Activated effector memory CD4-positive, alpha-beta T cell treated with Interleukin-2 at 50 U/mL for 16 hours (primary cell): ENCODE data around the gene P3H2.
"Not testable (repeated sequence)": the region's sequence is repeated elsewhere in the genome, so short reads cannot be mapped to it uniquely, and the experiment has no call there.

Experiments used
- DNase-seq: peaks from one replicate; pipeline ENCODE4 v3.0.0-alpha.2; 2020

P3H2 gene

GRCh38 chr3:190120269-190121060 is at the start of gene P3H2:
Gene P3H2 (minus strand): TSS chr3:190120897. CDS start chr3:190120731, 166 bp downstream.
- DNase-seq: no peak

GRCh38 chr3:190169877-190170276 is 49.2 kb upstream of the P3H2 start:
- DNase-seq: no peak

GRCh38 chr3:190169243-190169642 is 48.5 kb upstream of the P3H2 start:
- DNase-seq: no peak

GRCh38 chr3:190167936-190168680 is 47.4 kb upstream of the P3H2 start:
- DNase-seq: no peak

DNA sequence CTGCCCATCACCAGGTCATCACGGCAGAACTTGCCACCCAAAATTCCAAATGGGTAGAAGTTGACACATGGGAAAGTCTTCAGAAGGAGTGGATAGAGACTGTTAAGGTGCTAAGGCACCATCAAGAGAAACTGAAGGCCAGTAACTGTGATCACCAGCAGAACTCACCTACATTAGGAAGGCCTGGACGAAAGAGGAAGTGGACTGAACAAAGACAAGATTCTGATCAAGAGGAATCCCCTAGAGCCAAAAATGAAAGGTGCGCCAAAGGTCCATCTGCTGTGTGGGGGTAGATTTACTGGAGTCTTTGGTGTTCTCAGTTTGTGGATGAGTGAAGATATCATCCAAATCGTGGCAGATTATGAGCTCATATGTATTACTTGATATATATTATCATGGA is 46.3 kb upstream of the P3H2 start:
- DNase-seq: no peak

- DNase-seq: no peak
Measured at GRCh38 chr3:190165253-190165652, 44.6 kb upstream of the P3H2 start.

GRCh38 chr3:190162013-190162412 is 41.3 kb upstream of the P3H2 start:
- DNase-seq: not testable (repeated sequence)

DNA sequence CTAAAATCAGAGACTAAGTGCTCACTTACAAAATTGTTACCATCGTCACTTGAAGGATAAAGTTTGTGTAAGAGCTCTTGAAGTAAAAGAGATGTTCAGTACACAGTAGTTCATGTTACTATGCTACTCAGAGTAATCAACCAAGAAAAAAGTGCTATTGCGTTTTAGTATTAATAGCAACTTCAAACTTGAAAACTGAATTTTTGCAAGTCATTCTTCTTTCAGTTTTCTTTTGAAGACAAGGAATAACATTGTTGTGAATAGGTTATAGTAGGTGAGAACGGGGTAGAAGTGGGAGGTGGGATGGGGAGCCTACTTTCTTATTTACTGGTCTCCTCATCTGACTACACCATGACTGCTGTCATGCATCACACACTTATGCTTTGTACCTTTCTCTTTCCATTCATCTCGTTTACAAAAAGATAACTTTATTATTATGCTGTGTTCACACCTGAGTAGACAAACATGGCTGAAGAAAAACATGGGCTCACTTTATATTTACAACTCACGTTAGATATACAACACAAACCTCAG is 39.3 kb upstream of the P3H2 start:
- no peak for DNase-seq

DNA sequence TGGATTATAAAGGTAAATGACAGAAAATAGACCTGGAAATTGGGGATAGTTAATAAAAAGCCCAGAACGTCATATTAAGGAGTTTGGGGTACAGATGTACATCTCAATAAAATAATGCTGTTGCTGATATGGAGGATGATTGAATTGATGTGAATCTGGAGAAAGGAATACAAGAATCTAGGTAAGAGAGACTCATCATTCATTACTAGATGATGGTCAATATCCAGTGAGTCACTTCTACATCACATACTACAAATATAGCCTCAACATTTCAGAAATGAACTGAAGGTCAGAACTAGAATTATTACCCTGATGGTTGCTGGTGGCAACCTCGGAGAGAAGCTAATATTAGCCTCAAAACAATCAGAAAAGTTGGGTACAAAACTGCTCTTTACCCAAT is 37.6 kb upstream of the P3H2 start:
- no peak for DNase-seq

DNA sequence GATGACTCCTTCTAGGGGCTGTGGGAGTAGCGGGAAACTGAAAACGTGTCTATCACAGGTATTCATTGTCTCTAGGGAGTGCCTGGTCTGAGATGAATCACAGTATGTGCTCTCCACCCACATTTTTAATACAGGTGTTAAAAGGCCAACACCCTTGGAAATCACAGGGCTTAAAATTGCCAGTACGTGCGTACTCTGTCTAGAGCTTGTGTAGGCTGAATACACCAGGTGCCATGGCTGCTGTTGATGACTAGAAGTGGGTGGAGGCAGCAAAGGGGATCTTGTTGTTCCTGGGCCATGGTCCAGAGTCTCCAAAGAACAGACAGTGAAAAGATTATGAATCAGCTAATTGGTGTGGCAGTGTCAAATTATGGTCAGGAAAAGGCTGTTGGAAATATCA is 35.1 kb upstream of the P3H2 start:
- no peak for DNase-seq

DNA sequence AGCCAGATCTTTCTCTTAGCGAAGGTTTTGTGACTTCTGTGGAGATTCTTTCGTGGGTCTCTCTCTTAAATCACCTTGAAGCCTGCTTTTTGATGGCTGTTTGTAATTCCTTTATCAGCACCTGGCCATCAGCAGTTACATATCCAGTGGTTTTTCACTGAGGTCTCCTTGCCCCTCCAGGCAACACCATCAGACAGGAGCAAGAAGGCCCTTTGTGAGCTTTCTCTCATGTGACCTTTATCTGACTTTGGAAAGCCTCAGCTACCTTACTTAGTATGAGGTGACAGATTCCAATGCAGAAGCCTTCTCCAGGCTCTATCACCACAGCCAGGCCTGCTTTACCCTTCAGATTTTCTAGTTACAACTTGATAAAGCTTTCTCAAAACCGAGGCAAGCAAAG is 30.0 kb upstream of the P3H2 start:
- DNase-seq: no peak

GRCh38 chr3:190149830-190150619 is 29.3 kb upstream of the P3H2 start:
- DNase-seq: not testable (repeated sequence)

GRCh38 chr3:190144793-190145192 is 24.1 kb upstream of the P3H2 start:
- DNase-seq: not testable (repeated sequence)

- no peak for DNase-seq
Measured at GRCh38 chr3:190142041-190142440, 21.3 kb upstream of the P3H2 start.

DNA sequence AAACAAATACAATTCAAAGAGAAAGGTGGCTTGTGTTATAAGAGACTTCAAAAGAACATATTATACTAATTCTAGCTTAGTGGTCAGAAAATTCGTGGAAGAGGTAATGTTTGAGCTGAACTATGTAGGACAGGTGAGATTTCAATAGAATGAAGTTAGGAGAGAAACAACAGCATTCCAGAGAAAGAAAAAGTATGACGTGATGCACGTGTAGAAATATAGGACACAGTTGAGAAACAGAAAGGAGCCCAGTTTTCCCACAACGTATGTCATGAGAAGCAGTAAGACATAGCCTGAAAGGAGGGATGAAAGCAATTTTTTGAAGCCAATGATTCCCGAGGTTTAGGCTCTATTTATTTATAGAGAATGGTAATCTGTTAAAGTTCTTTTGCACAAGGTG is 18.7 kb upstream of the P3H2 start:
- no peak for DNase-seq

DNA sequence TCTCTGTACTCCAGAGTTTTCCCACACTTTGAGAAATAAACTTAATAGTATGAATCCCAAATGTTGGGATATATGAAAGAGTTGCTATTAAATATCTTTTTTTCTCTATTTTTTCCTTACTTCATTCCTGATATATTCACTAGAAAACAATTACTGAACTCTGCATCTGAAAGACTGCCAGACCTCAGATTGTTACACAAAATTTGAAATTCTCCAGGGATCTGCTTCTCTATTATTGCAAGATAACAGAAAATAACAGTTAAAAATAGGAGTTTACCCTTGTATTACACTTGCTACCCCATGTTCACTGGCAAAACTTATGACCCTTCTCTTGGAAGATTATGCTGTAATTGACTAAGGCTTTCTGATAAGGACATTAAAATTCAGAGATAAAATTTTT is 11.7 kb upstream of the P3H2 start:
- DNase-seq: no peak

DNA sequence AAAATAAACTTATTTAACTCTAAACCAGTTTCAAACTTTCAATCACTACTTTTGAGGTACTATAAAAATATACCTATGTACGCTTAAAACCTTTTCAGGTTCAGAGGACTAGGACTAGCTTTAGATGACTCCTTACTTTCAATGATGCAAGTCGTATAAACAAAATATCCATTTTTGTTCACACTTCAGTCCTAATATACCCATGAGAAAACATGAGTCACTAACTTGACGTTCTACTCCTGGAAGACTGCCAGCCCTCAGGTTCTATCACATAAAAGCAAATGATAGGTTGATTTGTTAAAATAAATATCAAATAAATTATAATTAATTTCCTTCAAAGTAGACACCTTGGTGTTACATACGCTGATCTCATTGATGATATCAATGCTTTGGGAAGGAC is 10.6 kb upstream of the P3H2 start:
- DNase-seq: no peak

GRCh38 chr3:190130696-190131095 is 10.0 kb upstream of the P3H2 start:
- DNase-seq: no peak

DNA sequence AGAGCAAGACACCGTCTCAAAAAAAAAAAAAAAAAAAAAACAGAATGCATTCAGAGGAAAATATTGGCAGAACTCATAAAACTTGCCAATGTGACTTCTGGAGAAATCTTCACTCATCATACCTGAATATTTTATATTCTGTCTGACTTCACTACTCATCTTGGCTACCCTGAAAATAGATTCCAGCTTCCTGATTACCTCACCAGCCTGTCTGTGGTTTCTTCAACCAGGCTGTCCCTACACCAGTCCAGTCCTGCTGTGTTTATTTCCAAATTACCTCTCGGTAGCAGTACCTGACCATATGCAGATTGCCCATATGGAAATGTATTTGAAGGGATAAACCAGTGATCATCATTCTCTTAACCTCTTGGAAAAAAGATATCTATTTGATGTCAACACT is 9.3 kb upstream of the P3H2 start:
- no peak for DNase-seq

GRCh38 chr3:190127797-190128196 is 7.1 kb upstream of the P3H2 start:
- no peak for DNase-seq

DNA sequence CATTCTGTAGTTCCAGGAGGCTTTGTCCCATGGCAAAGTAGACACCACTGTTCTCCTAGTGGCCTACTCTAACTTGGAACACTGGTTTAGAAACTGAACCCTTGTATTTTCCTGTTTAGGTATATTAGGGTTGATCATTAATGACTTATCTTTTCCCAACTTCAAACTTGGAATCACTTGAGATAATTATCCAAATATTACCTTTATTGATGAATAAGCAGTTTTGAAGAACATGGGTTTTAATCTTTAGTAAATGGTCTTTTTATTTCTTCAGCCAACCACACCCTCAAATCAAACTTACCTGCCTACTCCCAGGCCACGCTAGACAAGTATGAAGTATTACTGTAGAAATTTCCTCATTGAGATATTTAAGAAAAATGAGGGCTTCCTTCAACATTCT is 6.5 kb upstream of the P3H2 start:
- no peak for DNase-seq

DNA sequence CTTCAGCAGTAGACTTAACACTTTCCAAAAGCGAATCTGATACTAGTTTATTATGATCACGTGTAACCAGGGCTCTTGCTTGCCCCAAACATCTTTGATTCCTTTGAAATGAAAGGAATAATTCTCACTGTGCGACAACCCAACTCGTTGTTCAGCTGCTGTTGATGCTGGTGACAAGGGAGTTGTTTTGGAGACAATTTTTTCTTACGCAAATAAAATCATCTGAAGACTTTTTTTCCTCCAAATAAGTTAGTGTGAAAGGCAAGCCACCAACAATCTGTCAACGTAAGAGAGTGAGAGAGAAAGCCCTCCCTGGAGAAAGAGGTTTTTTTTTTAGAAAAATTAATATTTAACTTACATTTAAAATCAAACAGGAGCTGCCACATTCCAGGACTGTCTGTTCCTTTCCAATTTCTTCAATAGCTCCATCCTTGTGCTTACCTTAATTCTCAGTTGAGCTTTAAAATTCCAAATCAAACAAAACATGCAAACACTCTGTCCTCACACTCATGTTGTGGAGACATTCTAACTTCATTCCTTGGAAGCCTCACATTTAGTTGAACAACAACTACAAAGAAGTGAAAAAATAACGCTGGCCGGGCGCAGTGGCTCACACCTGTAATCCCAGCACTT is 4.9 kb upstream of the P3H2 start:
- no peak for DNase-seq

DNA sequence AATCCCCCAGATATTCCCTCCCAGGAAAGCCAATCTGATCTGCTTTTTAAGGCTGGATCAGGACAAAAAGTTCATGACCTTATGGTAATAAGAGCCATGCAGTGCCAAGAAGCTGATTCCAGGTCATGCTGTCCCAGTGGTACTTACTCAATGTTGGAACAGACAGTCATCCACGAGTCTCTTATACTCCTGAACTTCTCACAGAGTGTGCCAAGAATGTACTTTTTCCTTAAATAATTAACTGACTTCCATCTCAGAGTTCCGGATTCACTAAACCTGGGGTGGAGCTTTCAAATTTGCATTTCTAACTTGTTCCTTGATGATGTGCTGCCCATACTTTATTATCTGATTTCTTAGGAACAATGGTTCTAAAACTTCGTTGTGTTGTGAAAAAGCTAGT is 3.4 kb upstream of the P3H2 start:
- DNase-seq: no peak
